ENCODE data around the gene ABCA12.
A peak's percentile ranks its signal among the peaks of the same experiment; 100 is the strongest.

The ABCA12 gene

DNA sequence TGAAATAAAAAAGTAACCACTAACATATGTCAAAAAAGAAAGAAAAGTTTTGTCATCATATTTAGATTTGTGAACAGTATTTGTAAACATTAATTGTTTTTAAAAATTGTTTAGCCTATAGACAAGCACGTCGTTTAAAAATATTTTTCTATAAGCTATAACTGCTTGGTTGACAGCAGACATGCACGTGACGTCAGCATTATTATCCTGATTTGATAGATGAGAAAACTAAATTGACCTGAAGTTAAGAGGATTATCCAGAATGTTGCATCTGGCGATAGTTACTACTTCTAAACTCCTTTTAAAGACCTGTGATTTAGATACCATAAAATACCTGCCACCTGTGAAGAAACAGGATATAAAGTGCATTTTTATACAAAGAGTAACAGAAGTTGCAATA, 172.0 kb downstream of the ABCA12 start:
- DNase-seq (ENCODE audit: low spot score): no peak

DNA sequence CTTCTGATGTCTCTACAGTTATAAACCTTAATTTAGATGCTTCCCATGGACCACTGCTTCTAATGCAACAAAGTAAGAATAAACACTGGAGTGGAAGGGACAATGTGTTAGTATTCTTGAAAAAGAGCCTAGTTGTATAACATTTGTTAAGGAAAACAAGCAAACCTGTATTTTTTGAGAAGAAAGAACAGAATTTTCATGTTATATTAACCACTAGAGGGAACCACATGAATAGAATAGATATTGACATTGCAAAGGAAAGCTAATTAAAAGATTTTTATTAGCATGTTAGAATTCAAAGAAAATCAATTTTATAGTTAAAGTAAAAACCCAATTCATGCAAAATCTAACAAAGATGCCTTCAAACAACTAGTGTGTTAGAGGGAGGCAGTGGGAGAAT, 177.7 kb downstream of the ABCA12 start:
- no peak for DNase-seq (ENCODE audit: low spot score)

DNA sequence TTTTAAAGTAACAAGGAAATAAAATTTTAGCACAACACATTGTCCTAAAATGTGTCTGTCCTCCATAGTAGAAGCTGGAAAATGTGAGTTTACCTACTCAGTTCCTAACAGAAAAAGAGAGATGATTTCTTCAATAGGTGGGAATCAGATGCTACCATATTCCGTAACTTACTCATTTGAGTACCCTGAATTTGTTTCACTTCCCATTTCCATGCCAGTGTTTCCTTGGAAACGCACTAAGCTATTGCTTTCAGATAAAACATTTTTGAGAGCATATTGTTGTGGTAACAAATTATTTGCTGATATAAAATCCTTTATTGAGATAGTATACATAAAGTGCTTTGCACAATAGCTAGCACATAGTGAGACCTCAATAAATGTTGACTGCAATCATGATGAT, 191.5 kb downstream of the ABCA12 start:
- DNase-seq (ENCODE audit: low spot score): no peak

DNA sequence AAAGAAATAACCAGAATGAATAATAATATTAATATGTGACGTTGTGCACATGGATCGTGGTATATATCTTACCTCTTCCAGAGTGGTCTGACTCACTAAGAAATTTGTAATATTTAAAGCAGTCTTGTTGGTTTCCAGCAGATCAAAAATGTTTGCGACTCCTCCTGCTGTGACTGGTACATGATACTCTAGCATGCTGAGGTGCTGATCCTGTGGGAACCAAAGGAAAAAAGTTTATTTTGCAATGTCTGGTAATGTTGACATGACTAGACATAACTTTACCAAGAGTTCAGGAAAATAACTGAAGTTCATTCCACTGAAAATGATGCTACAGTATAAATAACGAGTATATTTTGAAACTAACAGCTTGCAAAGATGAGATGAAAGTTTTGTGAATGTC, 204.4 kb downstream of the ABCA12 start:
- DNase-seq (ENCODE audit: low spot score): no peak

DNA sequence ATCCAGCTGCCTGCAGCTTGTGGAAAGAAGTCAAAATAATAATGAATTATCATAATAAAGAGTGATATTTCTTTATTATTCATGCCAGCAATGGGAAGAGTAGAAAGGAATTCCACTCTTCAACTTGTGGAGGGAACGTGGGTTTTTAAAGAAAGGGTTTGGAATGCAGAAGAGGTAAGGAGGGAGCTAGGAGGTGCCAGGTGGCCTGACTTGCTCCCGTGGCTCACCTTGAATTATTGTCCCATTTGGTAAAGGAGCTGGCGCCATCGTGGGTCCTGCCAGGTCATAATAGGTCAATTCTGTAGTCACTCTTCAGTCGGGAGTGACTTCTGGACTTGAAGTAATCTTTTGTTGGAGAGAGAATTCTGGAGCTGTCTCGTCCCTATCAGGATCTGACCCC, 233.8 kb downstream of the ABCA12 start:
- no peak for DNase-seq (ENCODE audit: low spot score)

DNA sequence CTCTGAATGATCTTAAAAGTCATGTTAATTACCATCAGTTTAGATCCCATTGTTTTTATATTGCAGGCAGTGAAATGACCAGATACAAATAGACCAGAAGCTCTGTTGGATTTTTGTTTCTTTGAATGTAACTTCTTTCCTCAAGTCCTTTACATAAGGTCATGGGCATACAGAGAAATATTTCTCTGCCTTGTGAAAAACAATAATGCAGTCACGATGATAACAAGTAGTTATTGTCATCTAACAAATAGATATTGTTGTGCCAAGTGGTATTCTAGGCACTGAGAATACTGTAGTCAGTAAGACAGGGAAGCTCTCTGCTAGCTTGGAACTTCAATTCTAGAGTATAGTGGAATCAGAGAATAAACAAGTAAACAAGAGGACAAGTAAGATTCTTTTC, 234.2 kb downstream of the ABCA12 start:
- no peak for DNase-seq (ENCODE audit: low spot score)

DNA sequence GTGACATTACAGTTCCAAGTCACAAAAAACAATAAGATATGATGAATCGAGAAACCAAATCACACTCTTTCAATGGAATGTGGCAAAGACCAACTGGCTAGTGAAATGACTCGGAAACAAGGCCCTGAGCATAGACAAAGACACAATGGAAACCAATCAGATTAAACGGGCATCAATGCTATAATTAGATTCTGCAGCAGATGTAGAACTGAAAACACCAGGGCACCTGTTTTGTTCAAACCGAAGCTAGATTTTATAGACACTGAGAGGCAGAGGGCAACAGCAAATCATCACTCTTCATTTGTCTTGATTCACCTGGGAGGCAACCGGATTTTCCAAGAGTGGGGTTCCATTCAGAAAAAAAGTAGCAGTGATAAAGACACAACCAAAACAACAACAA, 236.1 kb downstream of the ABCA12 start:
- no peak for DNase-seq (ENCODE audit: low spot score)

DNA sequence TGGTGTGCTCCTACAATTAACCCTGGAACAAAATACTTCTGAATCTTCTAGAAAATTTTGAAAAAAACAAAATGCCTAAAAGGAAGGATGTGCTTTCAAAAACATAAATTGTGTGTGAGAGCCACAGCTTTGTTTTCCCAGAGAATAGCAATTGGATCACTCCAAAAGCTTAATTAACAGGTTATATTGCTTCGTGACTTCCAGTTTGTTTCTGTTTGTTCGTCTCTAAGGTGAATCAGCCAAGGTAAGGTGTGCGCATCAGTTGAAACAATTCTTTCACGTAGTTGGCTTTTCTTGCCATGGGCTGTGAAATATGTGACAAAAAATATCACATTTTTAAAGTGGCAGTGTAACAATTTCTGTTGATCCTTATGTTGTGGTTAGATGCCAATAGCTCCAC, 238.7 kb downstream of the ABCA12 start:
- no peak for DNase-seq (ENCODE audit: low spot score)

DNA sequence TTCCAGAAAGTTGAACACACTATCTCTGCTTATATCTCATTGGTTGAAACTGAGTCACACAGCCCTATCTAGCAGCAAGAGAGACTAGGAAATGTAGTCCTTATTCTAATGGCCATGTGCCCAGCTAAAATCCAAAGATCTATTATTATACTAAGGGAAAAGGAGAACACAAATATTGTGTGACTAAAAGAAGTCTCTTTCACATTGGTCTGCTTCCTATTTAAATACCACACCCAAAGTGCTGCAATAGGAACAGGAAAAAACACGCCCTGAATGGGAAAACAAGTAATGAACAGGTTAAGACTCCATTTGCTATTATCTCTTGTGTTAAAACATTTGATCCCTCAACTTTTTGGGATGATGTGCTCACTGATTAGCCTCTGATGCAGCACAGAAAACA, 242.2 kb downstream of the ABCA12 start:
- DNase-seq (ENCODE audit: low spot score): no peak

DNA sequence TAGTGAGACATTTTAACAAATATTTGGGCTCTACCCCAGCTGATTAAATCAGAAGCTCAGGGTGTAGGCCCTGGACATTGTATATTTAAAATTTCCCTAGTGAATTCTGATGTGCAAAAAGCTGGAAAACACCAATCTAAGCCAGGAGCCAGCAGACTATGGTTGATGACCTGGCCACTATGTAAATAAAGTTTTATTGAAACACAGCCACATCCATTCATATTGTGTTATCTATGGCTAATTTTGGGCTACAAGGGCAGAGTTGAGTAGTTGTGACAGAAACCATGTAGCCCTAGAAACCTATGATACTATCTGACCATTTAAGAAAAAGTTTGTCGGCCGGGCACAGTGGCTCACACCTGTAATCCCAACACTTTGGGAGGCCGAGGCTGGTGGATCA, 243.0 kb downstream of the ABCA12 start:
- DNase-seq (ENCODE audit: low spot score): no peak

DNA sequence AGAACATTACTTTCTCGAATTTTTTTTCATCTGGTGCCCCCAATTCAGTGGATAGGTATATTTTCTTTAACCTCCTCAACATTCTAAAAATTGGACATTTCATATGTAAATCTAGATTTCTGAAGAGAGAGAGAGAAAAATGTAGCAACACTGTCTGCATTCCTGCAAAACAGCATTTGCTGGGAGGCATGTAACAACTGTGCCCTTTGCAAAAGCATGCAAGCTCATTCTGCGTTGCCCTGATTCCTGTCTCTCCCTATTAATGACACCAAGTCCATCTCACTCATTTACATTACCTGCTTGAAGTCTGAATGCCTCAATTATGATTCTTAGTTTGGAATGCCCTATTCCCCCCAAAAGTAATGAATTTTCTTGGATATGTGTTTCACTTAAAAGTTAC, 249.1 kb downstream of the ABCA12 start:
- DNase-seq (ENCODE audit: low spot score): no peak

DNA sequence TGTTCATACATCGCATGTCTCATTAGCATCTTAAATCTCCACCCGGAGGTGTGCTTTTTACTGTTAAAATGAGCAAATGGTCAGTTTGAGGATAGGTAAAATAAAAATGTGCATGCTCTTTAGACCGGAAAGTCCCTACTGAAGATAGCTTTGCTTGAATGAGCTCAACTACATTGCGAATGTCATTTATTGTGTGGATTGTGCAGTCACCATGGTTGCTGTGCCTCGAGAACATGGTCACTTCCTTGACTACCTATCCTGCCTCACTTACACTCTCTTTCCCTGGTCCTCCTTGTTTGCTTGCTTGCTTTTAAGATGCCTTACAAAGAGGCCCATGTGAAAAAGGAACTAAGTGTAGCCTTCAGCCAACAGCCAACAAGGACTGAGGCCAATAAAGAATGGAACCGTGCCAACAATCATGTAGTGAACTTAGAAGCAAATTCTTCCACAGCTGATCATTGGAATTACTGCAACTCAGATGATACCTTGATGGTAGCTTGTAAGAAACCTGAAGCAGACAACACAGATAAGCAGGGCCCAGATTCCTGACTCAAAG, 256.7 kb downstream of the ABCA12 start:
- DNase-seq (ENCODE audit: low spot score): peak; percentile 3
